Memory B cell (primary cell): ENCODE data around the gene CEPT1.
"Not testable (repeated sequence)": the region's sequence is repeated elsewhere in the genome, so short reads cannot be mapped to it uniquely, and the experiment has no call there.

Source experiments
- ATAC-seq: fragments of 150-1000 bp; cut with Tn5 transposase; 2 replicates; pipeline ENCODE4 v1.10.0; 2021; ENCODE audit warnings: low read depth, mild to moderate bottlenecking, moderate library complexity
- DNase-seq, 2 donors: peaks; one replicate each; pipeline ENCODE4 v3.0.0; 2022; ENCODE audit warnings: low spot score in 2 of 2
- H3K27ac Mint-ChIP-seq: one replicate; pipeline ENCODE4 v1.8.0; 2022; ENCODE audit warnings: mild to moderate bottlenecking, moderate library complexity, mixed read lengths
- H3K27me3 Mint-ChIP-seq: one replicate; pipeline ENCODE4 v1.8.0; 2022; ENCODE audit warnings: mixed read lengths
- H3K36me3 Mint-ChIP-seq: one replicate; pipeline ENCODE4 v1.8.0; 2022; ENCODE audit warnings: mild to moderate bottlenecking, mixed read lengths
- H3K4me1 Mint-ChIP-seq: one replicate; pipeline ENCODE4 v1.8.0; 2022; ENCODE audit warnings: mixed read lengths
- H3K4me3 Mint-ChIP-seq: one replicate; pipeline ENCODE4 v1.8.0; 2022; ENCODE audit warnings: mild to moderate bottlenecking, moderate library complexity, mixed read lengths
- H3K9me3 Mint-ChIP-seq: one replicate; pipeline ENCODE4 v1.8.0; 2022; ENCODE audit warnings: mixed read lengths

The CEPT1 gene

DNA sequence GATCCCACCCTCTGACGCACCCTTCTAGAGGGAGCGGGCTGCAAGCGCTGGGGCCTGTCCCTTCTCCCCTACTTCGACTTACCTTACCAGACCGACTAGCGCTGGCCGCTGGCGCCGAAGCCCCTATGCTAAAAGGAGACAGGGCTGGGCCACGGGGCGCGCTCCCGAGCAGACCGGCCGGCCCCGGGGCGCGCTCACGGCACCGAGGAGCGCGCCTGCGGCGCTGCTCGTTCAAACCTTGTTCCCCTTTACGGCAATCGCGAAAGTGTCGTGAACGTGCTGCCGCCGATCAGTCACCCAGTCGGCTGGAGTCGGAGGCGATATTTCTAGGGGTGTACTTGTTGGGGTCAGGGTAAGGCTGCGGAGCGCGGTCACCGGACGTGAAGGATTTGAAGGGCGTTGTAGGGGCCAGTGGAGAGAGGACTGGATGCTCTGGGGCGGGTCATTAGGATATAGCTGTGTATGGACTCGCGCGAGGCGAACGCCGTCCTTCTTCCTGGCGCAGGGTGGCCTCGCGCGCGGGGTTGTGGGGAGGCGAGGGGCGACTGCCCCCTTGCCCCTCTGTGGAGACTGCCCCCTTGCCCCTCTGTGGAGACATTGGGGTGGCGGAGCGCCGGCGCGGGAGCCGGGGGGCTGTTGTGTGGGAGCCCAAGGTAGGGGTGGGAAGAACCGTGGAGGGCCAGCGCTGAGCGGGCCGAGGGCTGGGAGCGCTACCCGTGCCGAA lies at the start of gene CEPT1, which contains the start of gene DRAM2:
Gene CEPT1 (plus strand): TSS at position 268 of the 724 bp plus-strand sequence. CDS start 7,492 bp downstream, outside the sequence.
Gene DRAM2 (minus strand): TSS at position 138 of the 724 bp plus-strand sequence. CDS start 8,539 bp downstream, outside the sequence.
- peaks cover 21% of the 10 kb centered on the region for H3K36me3 Mint-ChIP-seq
- ATAC-seq (peak; percentile 79), DNase-seq (peak; percentile 86 to 93)
- peak within 1 kb of the TSS; percentile 98 for H3K4me3 Mint-ChIP-seq
- no peaks in the 10 kb centered on the region for H3K9me3 Mint-ChIP-seq
- H3K27ac Mint-ChIP-seq, result peak within 1 kb of the TSS; percentile 91
- peaks cover 35% of the 10 kb centered on the region for H3K4me1 Mint-ChIP-seq
- H3K27me3 Mint-ChIP-seq, result no peaks in the 10 kb centered on the region

DNA sequence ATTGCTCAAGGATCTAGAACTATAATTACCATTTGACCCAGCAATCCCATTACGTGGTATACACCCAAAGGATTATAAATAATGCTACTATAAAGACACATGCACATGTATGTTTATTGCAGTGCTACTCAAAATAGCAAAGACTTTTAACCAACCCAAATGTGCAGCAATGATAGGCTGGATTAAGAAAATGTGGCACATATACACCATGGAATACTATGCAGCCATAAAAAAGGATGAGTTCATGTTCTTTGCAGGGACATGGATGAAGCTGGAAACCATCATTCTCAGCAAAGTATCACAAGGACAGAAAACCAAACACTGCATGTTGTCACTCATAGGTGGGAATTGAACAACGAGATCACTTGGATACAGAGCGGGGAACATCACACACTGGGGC lies 44.6 kb upstream of the CEPT1 start:
- not testable (repeated sequence) for H3K4me3 Mint-ChIP-seq, H3K27me3 Mint-ChIP-seq, H3K27ac Mint-ChIP-seq, DNase-seq, H3K4me1 Mint-ChIP-seq, ATAC-seq
- peaks cover 16% of the 10 kb centered on the region for H3K9me3 Mint-ChIP-seq
- peaks cover 22% of the 10 kb centered on the region for H3K36me3 Mint-ChIP-seq

DNA sequence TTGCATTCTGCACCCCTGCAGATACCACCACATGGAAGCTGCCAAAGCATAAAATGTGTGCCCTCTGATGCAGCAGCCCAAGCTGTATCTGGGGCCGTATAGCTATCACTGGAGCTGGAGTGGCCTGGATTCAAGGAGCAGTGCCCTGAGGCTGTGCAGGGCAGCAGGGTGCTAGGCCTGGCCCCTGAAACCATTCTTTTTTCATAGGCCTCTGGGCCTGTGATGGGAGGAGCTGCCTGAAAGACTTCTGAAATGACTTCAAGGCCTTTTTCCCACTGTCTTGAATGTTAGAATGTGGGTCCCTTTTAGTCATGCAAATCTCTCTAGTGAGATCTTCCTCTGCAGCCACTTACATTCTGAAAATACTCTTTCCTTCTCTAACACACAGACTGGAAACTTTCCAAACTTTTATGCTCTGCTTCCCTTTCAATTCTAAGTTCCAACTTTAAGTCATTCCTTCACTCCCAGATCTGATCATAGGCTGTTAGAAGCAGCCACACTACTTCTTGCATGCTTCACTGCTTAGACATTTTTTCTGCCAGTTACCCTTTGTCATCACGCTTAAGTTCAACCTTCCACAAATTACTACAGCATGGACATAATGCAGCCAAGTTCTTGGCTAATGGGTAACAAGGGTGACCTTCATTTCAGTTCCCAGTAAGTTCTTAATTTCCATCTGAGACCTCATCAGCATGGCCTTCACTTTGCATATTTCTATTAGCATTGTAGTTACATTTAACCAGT lies 42.5 kb upstream of the CEPT1 start:
- Mint-ChIP-seq H3K27ac (no peak overlapping the region), H3K27me3 (no peaks in the 10 kb centered on the region), H3K36me3 (peaks cover 22% of the 10 kb centered on the region), H3K9me3 (peaks cover 21% of the 10 kb centered on the region), H3K4me3 (no peak overlapping the region), H3K4me1 (no peaks in the 10 kb centered on the region)
- no peak for DNase-seq
- no peak for ATAC-seq

DNA sequence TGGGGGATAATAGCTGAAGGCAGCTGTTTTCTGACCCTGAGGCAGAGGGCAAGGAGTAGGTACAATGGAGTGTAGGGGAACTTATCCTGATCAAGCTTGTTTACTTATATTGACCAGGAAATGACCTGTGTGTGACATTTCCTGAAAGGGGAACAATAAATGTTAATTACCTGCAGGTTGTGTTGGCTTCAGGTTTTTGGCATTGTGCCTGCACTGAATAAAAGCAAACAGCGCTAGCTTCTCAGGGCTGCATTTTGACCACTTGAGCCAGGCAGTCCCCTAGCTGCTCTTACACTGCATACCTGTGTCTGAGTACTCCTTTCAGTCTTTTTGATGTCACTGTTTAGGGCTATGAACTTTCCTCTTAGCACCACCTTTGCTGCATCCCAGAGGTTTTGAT lies 40.7 kb upstream of the CEPT1 start:
- Mint-ChIP-seq H3K9me3 (peaks cover 21% of the 10 kb centered on the region), H3K27ac (no peak overlapping the region), H3K4me3 (no peak overlapping the region), H3K4me1 (no peaks in the 10 kb centered on the region), H3K36me3 (peaks cover 15% of the 10 kb centered on the region), H3K27me3 (no peaks in the 10 kb centered on the region)
- no peak for ATAC-seq
- no peak for DNase-seq

DNA sequence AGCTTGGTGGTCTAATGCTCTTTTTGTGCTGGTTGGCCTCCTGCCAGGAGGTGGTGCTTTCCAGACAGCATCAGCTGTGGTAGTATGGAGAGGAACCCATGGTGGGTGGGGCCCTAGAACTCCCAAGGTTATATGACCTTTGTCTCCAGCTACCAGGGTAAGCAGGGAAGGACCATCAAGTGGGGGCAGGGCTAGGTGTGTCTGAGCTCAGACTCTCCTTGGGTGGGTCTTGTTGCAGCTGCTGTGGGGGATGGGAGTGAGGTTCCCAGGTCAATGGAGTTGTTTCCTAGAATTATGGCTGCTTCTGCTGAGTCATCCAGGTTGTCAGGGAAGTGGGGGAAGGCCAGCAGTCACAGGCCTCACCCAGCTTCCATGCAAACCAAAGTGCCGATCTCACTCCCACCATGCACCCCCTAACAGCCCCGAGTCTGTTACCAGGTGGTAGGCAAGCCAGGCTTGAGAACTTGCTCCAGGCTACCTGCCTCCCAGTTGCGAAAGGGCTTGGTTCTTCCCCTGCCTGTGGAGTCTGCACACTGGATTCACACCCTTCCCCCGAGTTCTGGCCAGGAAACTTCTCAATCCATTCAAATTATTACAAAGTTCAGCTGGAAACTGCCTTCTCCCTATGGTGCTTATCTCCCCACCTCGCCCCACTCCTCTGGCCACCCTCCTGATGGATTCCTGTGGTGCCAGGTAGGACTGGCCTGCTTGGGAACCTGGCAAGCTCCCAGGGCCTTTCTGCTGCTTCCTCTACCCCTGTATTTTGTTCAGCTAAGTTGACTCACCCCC lies 38.0 kb upstream of the CEPT1 start:
- H3K4me1 Mint-ChIP-seq, result no peaks in the 10 kb centered on the region
- no peak overlapping the region for H3K4me3 Mint-ChIP-seq
- H3K9me3 Mint-ChIP-seq, result peaks cover 23% of the 10 kb centered on the region
- ATAC-seq (no peak), DNase-seq (no peak)
- no peaks in the 10 kb centered on the region for H3K27me3 Mint-ChIP-seq
- peaks cover 5% of the 10 kb centered on the region for H3K36me3 Mint-ChIP-seq
- no peak overlapping the region for H3K27ac Mint-ChIP-seq

DNA sequence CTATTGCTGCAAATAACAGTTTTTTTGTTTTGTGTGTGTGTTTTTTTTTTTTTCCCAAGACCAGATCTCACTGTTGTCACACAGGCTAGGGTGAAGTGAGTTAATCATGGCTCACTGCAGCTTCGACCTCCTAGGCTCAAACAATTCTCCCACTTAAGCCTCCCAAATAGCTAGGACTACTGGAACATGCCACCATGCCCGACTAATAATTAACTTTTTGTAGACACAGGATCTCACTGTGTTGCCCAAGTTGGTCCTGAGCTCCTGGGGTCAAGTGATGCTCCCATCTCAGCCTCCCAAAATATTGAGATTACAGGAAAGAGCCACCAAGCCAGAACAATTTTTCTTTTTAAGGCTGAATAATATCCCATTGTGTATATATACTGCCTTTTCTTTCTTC lies 35.0 kb upstream of the CEPT1 start:
- Mint-ChIP-seq H3K27me3 (no peaks in the 10 kb centered on the region), H3K36me3 (peaks cover 5% of the 10 kb centered on the region), H3K27ac (no peak overlapping the region), H3K4me3 (no peak overlapping the region), H3K4me1 (no peaks in the 10 kb centered on the region), H3K9me3 (peaks cover 16% of the 10 kb centered on the region)
- no peak for DNase-seq
- ATAC-seq, result no peak

DNA sequence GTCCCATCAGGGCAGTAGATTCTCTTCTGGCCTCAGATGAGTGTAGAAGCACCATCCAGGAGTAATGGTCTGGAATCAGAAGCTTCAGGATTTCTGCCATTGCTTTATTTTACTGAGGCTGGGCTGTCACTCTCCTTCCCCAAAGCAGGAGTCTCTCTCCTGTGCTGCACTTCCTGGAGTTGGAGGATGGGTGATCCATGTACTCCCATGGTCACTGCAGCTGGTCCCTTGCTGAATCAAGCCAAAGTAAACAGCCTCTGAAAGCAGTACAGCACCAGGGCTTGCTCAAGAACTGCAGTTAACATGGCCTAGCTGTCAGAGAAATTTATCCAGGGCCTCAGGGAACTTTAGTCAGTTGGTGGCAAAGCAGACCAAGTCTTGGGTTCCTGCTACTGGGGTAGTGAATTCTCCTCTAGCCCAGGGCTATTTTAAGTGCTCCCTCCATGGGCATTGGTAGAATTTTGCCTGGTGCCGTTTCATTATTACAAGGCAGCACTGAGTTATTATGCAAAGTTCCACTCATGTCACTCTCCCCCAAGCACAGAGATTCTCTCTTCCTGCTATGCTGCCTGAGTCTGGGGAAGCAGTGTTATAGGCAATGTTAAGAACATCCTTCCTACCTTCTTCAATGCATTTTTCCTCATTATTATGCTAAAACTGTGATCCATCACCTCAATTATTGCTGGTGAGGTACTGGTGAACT lies 29.7 kb upstream of the CEPT1 start:
- Mint-ChIP-seq H3K9me3 (peaks cover 6% of the 10 kb centered on the region), H3K4me3 (no peak overlapping the region), H3K27ac (peak overlapping the region; percentile 39), H3K36me3 (peaks cover 17% of the 10 kb centered on the region), H3K4me1 (peaks cover 8% of the 10 kb centered on the region), H3K27me3 (no peaks in the 10 kb centered on the region)
- ATAC-seq, result no peak
- DNase-seq, result no peak

DNA sequence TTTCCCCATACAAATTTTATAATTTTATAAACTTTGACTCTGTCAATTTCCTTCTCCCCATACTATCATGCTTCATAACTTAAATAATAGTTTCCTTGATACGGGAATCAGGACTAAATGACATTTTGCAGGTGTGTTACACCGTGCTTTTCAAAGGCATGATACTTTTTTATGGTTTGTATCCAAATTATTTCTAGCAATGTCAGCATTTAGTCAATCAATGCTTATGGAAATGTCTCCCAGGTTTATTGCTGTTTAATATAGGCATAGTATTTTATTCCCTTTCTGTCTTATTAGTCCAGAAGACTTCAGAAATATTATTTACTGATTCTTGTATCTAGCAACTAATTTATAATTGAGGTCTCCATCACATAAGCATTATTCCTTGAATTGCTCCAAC lies 23.5 kb upstream of the CEPT1 start:
- Mint-ChIP-seq H3K36me3 (peaks cover 24% of the 10 kb centered on the region), H3K4me1 (peaks cover 11% of the 10 kb centered on the region), H3K9me3 (no peaks in the 10 kb centered on the region), H3K27me3 (no peaks in the 10 kb centered on the region), H3K27ac (no peak overlapping the region), H3K4me3 (no peak overlapping the region)
- no peak for DNase-seq
- no peak for ATAC-seq

DNA sequence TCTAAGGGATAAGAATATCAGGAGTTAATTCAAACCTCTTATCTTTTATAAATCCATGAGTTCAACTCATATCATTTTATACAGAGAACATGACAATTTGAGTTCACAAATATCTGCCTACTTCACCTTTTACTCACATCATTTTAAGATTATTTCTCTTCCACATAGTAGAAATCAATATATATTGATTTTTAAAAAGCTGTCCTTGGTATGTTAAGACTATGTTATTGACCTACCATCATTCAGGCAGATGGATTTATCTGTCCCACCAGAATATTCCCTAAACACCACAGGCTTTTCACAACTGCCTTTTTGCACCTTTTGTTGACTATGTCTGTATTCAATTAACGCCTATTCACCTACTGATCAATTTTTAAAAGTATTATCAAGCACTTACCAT lies 13.7 kb upstream of the CEPT1 start:
- no peaks in the 10 kb centered on the region for H3K9me3 Mint-ChIP-seq
- peaks cover 38% of the 10 kb centered on the region for H3K4me1 Mint-ChIP-seq
- peak overlapping the region; percentile 63 for H3K4me3 Mint-ChIP-seq
- DNase-seq (no peak), ATAC-seq (no peak)
- peak overlapping the region; percentile 87 for H3K27ac Mint-ChIP-seq
- no peaks in the 10 kb centered on the region for H3K27me3 Mint-ChIP-seq
- peaks cover 39% of the 10 kb centered on the region for H3K36me3 Mint-ChIP-seq

DNA sequence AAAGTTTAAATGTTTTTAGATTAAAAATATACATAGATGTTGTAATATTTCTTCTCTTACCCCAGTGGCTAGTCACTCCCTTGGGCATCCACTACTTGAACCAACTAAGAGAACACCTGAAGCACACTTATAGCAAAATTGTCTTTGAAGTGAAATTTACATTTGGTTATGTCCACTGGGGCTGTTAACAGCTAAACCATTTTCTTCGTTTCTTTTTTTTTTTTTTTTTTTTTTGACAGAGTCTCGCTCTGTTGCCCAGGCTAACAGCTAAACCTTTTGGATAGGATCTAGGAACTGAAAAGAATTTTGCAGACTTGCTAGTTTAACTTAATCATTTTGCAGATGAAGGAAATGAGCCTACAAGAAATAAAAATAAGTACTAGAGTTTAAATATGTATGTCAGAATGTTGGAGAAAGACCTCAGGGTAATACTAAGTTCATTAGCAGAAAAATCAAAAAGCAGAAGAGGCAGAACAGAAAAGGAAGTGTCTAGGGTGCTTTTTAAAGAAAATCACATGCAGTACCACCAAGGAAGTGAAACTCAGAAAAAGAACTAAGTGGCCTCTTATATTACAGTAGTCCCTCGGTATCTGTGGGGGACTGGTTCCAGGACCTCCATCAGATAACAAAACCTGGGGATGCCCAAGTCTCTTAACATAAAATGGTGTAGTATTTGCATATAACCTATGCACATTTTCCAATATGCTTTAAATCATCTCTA lies 11.9 kb upstream of the CEPT1 start:
- Mint-ChIP-seq H3K27me3 (no peaks in the 10 kb centered on the region), H3K9me3 (no peaks in the 10 kb centered on the region), H3K27ac (peak overlapping the region; percentile 87), H3K36me3 (peaks cover 33% of the 10 kb centered on the region), H3K4me1 (peaks cover 42% of the 10 kb centered on the region), H3K4me3 (peak overlapping the region; percentile 35)
- DNase-seq (peak in 1 of 2 donors; percentile 63), ATAC-seq (peak; percentile 88)

DNA sequence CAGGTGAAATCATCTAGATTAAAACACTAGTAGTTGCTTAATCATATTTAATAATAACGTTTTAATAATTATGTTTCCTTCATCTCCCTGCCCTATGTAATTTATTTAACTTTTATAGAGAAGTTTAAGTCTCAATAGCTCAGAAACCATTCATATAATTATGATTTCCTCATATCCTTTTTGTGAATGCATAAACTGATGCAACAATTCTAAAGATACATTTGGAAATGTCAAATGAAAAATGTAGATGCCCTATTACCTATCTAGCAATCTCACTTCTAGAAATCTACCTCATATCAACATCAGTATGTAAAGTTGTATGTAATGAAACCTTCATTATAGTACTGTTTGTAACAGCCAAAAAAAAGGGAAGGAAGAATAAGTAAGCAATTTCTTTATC lies 10.6 kb upstream of the CEPT1 start:
- ATAC-seq (no peak), DNase-seq (no peak)
- H3K4me1 Mint-ChIP-seq, result peaks cover 41% of the 10 kb centered on the region
- H3K27me3 Mint-ChIP-seq, result no peaks in the 10 kb centered on the region
- H3K36me3 Mint-ChIP-seq, result peaks cover 24% of the 10 kb centered on the region
- no peaks in the 10 kb centered on the region for H3K9me3 Mint-ChIP-seq
- H3K27ac Mint-ChIP-seq, result peak overlapping the region; percentile 87
- H3K4me3 Mint-ChIP-seq, result peak overlapping the region; percentile 66

DNA sequence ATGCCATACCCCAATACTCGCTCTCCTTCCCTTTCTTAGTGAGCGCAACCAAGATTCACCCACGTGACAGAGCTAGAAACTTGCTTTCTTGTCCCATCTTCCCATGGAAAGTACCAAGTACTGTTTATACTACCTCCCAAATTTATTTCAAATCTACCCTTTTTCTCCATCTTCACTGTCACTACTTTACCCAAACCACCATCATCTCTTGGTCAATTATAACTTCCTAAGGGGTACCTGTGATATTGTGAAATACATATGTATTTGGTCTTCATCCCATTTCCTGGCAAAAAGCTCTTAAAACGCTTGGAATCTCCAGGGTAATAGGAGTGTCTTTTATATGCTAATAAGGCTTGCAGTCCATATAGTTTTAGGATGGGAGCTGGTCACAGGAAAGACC lies 8.3 kb upstream of the CEPT1 start:
- peak overlapping the region; percentile 53 for H3K4me3 Mint-ChIP-seq
- H3K27me3 Mint-ChIP-seq, result no peaks in the 10 kb centered on the region
- peaks cover 49% of the 10 kb centered on the region for H3K4me1 Mint-ChIP-seq
- H3K36me3 Mint-ChIP-seq, result peaks cover 32% of the 10 kb centered on the region
- no peak for DNase-seq
- no peaks in the 10 kb centered on the region for H3K9me3 Mint-ChIP-seq
- ATAC-seq, result no peak
- H3K27ac Mint-ChIP-seq, result peak overlapping the region; percentile 85

DNA sequence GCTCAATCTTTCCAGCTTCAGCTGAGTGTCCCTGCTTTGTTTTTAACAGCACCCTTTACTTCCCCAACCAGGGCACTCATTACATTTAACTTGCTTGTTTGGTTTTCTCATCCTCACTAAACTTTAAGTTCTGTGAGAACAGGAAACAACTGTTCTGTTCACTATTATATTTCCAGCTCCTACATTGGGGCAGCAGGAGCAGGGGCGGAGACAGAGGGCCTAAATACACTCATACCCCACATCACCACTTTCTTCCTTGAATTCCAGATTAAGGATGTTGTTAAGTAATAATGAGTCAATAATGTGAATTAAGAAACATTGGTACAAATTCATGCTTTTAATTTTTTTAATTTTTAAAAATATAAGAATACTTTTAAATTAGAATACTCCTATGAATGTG lies 6.2 kb upstream of the CEPT1 start:
- Mint-ChIP-seq H3K27me3 (no peaks in the 10 kb centered on the region), H3K4me1 (peaks cover 51% of the 10 kb centered on the region), H3K27ac (peak overlapping the region; percentile 85), H3K4me3 (peak overlapping the region; percentile 40), H3K9me3 (no peaks in the 10 kb centered on the region), H3K36me3 (peaks cover 31% of the 10 kb centered on the region)
- DNase-seq (no peak), ATAC-seq (no peak)
